ENCODE data around the gene TMEM119. TPM values are rescaled to one million over a fixed set of nuclear protein-coding genes. Genes with fewer than 3 reads are reported as not detected.
A peak's percentile ranks its signal among the peaks of the same experiment; 100 is the strongest.

The TMEM119 gene
- total and polyA plus RNA-seq, 2 of the 13 experiments (the other 11 are each of a cell fraction or from before 2014, with no cell fraction given) = not detected

GRCh38 chr12:108563136-108563803 is 34.6 kb downstream of the TMEM119 start (continued):
- no peak for TF ChIP-seq ZNF770 (CRISPR knock-in tag; IDR thresholded peaks at IDR 0.05)
- no peak for TF ChIP-seq NFKB2 (CRISPR knock-in tag; IDR thresholded peaks at IDR 0.05; ENCODE audit: borderline replicate concordance)
- TF ChIP-seq ZNF432 (CRISPR knock-in tag; IDR thresholded peaks at IDR 0.05; ENCODE audit: borderline replicate concordance) = no peak
- TF ChIP-seq PRDM10 (CRISPR knock-in tag; IDR thresholded peaks at IDR 0.05; ENCODE audit: low read depth) = peak; percentile 59; the same call in 1 of the 2 replicates
- no peak for TF ChIP-seq HES4 (CRISPR knock-in tag; IDR thresholded peaks at IDR 0.05; ENCODE audit: borderline replicate concordance)
- no peak for TF ChIP-seq ZNF496 (CRISPR knock-in tag; IDR thresholded peaks at IDR 0.05; ENCODE audit: insufficient replicate concordance)
- TF ChIP-seq FOXO1 (CRISPR knock-in tag; IDR thresholded peaks at IDR 0.05) = 0 out of 2 replicates have a peak, but pooled peaks have one; percentile 35
- TF ChIP-seq ARID2 (CRISPR knock-in tag; IDR thresholded peaks at IDR 0.05; ENCODE audit: borderline replicate concordance) = no peak
- TF ChIP-seq SRSF9 (IDR thresholded peaks at IDR 0.05; ENCODE audit: borderline replicate concordance, insufficient read depth, low read depth, low read length, poor library complexity, severe bottlenecking) = no peak
- TF ChIP-seq IKZF1 (IDR thresholded peaks at IDR 0.05) = no peak
- TF ChIP-seq ZNF414 (CRISPR knock-in tag; IDR thresholded peaks at IDR 0.05) = no peak
- TF ChIP-seq MAFF (IDR thresholded peaks at IDR 0.05; ENCODE audit: low read depth, low read length) = no peak
- TF ChIP-seq IKZF5 (CRISPR knock-in tag; IDR thresholded peaks at IDR 0.05) = peak; percentile 51; the same call in 1 of the 2 replicates
- TF ChIP-seq ZSCAN31 (CRISPR knock-in tag; IDR thresholded peaks at IDR 0.05; ENCODE audit: low read depth) = no peak
- TF ChIP-seq FOXJ3 (CRISPR knock-in tag; IDR thresholded peaks at IDR 0.05; ENCODE audit: borderline replicate concordance) = no peak
- no peak for TF ChIP-seq ZBTB7B (CRISPR knock-in tag; IDR thresholded peaks at IDR 0.05)
- TF ChIP-seq GTF2F1 (IDR thresholded peaks at IDR 0.05; ENCODE audit: low read length) = no peak
- TF ChIP-seq MEIS2 (CRISPR knock-in tag; IDR thresholded peaks at IDR 0.05) = no peak
- TF ChIP-seq SNRNP70 (IDR thresholded peaks at IDR 0.05; ENCODE audit: low read depth, low read length) = no peak
- TF ChIP-seq CREB3 (CRISPR knock-in tag; IDR thresholded peaks at IDR 0.05) = no peak
- TF ChIP-seq RFXAP (CRISPR knock-in tag; IDR thresholded peaks at IDR 0.05; ENCODE audit: borderline replicate concordance) = no peak
